HG03342 (cell line): Measurements from ENCODE around the gene SECTM1.

Experiments used
- ATAC-seq: cut with Tn5 transposase; IDR thresholded peaks from one replicate; pipeline ENCODE4 v1.9.1; 2021; ENCODE audit warnings: mild to moderate bottlenecking, moderate library complexity; ENCODE audit not compliant: unreplicated experiment

SECTM1 gene

DNA sequence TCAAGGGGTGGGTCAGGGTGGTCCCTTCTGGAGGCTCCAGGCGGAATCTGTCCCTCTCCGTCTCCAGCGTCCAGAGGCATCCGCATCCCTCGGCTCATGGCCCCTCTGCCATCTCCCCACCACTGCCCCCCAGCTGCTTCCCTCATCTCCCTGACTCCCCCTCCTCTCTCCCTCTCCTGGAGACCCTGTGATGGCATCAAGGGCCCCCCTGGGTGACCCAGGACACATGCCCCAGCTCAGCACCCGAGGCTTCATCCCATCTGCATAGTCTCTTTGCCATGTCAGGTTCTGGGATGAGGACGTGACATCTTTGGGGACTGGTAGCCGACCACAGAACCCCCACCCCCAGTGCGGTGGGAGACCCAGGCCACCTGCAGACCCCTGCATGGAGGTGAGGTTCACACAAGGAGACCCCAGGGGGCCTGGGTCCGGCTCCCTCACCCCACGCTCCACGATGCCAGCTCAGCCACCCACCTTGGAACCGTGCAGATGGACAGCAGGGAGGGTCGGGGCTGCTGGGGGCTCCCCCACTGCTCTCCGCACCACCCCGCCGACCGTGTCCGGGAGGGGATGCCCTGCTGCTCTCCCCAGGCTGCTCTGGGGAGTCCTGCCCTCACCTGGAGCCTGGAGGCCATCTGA, 3.8 kb downstream of the SECTM1 start:
- no peak for ATAC-seq

DNA sequence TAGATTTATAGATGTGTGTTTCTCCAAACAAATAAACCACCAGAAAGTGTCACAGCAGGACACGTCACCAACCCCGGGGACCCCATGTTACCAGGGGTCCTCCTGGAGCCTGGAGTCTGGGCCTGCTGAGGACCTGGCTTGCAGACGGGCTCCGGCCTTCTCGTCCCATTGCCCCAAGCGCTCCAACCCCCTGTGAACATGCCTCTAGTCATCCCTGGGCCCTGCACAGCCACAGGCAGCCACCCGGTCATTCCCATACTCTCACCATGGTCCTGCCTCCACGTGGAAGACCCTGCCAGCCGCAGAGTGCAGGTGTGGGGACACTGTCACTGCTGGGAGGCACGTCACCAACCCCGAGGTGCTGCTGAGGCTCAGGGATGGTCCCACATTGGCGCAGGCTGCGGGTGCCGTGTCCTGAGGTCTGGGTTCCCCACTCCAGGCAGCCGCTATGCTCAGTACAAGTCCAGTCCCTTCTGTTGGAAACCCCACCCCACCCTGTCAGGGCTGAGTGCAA, 4.5 kb downstream of the SECTM1 start:
- no peak for ATAC-seq

DNA sequence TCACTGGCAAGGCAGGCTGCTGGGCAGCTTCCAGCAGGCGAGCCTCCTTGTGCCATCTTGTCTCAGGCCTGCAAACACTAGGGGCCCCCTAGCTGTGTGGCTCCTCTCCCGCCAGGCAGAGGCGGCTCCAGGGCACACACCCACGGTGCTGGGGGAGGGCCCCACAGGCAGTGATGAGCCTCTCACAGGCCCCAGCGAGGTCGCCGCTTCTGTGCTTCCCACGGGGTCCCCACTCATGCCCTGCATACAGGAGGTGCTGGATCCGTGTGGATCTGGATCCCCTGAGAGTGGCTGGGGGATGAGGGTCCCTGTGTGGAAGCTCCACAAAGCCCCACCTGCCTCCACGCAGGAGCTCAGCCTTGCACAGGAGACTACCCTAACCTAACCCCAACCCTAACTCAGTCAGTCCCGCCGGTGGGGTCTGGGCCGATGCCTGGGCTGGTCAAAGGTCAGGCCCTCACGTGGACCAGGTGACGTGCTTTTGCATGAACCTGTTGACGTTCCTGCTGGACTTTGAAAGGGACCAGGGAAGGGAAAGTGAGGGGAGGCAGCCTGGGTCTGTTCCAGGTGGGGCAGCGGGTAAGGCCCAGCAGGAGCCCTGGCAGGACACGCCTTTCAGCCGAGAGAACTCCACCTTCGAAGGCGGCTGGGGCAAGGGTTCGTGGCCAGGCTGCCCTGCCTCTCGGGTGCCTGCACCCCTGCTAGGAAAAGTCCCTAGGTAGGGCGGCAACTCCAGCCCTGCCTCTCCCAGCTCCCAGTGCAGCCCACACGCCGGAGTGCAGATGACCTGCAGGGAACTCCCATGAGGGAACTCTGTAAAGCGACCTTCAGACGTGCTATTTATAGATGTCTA, 5.2 kb downstream of the SECTM1 start:
- ATAC-seq, result no peak

DNA sequence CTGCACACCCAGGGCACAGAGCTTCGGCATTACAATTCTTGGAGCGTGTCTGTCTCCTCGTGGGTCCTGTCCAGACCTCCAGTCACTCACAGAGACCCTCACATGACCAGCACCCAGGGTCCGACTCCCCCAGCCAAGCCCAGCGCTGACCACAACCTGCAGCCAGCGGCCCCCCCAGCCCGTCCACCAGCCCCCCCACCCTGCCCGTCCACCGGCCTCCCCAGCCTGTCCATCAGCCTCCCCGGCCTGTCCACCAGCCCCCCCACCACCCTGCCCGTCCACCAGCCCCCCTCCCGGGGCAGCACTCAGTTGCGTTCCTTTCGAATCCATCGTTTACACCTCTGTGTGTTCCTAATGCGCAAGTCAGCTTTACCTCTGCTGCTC, 5.8 kb downstream of the SECTM1 start:
- no peak for ATAC-seq

DNA sequence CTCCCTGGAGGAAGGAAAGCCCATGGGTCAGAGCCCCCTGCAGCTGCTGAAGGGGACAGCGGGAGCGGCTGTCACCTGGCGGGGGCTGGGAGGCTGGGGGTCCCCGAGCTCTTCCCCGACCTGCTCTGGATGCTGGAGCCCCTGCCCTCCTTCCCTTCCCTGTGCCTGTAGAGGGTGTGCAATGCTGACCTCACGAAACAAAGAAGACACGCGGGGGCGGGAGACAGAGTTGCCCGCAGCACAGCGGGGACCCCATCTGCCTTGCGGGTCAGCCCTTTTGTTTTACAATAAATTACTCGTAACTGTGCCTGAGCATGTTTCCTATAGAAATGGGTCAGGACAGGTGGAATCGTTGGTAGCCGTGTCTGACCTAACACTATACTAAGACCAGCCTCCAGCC, 6.3 kb downstream of the SECTM1 start:
- no peak for ATAC-seq

DNA sequence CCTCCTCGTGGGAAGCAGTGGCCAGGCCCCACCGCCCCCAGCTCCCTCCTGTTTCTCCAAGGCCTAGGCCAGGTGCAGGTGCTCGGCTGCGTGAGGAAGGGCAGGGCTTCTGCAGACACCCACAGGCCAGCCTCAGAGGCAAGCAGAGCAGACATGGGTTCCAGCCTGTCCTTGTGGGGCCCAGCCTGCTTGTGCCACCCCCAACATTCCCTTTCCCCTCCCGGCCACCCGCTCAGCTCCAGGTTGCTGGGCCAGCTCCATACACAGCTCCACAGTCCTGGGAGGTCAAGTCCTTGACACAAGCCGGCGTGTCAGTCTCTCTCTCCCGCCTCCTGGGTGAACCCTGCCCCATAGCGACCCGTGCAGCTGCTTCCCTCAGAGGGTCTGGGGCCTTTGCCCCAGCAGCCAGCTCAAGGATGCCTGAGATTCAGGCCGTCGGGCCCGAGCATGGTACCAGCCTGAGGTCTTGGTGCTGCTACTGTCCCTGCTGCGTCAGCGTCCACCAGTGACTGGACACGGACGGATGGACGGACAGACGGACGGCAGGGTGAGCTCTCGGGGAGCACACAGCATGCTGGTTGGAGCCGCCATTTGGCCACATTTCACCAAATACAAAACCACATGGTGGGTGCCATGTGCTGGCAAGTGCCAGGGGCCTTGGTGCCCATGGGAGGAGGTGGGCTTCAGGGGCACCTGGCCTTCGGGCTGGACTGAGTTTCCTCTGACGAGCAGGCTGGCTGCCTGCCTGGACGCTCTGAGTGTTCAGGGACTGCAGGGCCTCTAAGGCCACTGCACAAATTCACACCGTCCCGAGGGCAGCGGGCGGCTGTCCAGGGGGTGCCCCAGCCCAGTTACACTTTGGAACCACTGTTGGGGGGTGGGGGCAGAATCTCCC, 8.0 kb downstream of the SECTM1 start:
- no peak for ATAC-seq

DNA sequence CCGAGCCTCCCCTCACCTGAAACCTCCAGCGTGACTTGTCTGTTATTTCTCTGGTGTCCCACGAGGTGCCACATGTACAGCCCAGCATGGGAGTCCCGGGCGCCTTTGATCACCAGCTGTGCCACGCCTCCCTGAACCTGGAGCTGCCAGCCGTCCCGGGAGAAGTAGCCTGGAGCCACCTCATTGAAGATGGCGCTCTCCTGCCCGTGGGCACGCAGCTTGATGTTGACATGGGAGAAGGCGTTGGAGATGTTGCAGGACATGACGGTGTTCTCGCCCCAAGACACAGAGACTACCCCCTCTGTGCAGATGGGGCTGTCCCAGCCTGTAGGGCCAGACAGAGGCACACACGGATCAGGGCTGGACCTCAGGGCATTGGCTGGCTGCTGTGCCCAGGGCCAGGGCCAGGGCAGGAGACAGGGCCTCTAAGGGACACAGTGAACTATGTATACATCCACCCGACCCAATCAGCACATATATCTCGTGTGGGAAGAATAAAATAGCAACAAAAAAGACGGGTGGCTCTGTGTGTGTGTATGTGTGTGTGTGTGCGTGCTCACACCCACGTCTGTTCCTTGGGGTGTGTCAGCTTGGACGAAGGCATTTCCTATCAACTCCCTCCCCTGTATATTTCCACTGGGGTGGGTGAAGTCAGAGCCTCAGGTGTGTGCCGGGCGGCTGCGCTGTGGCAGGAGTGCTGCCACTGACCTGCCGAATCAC, 8.8 kb downstream of the SECTM1 start:
- no peak for ATAC-seq

DNA sequence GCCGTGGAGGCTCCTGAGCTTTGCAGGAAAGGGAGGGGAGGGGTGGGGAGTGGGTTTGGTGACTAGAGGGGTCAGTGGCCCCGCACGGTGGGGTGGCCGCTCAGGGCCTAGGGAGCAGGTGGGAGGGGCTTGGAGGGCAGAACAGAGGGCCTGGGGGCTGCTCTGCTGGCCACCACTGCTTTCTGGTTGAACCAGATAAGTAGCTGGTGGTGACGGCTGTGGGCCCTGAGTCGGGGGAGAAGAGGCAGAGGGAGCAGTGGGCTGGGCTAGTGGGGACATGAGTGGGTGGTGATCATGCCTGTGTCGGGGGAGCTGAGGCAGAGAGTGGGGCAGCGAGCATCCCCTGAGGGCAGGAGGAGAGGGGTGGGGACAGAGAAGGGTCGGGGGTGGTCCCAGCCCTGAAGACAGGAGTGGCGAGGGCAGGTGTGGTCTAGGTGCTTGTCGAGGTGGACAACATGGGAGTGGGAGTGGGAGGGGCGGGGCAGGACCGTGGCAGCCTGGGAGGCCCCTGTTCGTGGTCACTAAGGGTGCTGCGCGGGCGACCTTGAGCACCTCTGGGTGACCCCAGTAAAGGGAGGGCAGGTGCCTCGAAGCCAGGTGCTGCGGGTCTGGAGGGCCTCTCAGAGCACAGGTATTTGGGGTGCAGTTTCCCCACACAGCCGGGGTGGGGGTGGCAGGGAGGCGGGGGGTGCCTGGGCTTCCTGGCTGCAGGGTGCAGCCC, 9.9 kb downstream of the SECTM1 start:
- ATAC-seq, result no peak

DNA sequence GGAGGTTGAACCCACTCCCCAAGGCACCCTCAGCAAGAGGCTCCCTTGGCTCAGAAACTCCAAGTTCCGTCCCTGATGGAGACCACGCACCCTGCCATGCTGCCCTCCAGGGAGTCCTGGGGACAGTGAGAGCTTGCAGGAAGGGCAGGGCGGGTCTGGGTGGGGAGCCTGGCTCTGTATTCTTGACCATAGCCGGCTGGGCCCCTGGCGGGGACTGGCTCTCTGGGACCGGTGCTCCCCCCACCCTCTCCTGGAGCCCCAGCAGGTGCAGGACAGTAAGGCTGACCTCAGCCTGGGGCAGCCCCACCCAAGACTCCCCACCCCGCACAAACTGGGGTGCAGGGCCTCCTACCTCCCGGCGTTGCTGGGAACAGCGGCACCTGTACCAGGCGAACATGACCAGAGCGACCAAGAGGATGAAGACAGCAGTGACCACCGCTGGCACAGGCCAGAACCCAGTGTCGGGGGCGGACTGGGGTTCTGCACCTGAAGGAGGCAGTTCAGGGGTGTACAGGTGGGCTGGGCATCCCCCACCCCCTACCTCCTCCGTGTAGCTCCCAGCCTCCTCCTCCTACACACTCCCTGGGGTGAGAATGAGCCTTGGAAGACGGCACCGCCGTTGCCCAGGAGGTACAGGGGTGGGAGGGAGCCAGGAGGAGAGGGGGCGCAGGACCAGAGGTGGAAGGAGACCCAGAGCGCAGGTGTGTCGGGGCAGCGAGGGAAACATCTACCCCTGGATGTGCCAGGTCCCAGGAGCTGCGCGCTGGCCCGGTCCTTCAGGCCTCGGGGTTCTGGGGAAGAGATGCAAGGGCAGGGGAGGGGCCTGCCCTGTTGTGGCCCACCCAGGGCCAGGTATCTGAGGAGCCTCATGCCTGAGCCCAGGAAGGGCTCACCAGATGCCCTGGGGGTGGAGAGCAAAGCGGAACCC, 10.8 kb downstream of the SECTM1 start:
- no peak for ATAC-seq

DNA sequence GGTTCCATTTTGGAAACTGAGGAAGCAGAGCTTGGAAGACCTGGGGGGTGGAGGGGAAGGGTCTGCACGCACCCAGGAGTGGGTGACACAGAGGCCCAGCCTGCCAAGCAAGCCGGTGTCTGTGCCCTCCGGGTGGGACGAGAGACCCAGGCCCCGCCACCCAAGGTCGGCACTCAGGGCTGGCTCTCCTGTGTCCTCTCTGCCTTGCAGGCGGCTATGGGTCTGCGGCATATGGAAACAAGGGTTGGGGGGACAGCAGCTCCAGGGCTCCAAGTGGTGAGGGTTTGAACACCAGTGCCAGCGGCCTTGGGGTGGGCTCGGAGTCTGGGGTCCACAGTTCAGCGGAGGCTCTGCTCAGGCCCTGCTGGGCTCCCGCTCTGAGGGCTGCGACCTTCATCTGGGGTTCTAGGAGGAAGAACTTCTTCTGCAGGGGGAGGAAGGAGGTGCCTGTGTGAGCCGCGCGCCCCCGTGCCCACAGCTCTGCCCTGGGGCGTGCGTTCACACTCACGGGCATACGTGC, 11.6 kb downstream of the SECTM1 start:
- no peak for ATAC-seq

DNA sequence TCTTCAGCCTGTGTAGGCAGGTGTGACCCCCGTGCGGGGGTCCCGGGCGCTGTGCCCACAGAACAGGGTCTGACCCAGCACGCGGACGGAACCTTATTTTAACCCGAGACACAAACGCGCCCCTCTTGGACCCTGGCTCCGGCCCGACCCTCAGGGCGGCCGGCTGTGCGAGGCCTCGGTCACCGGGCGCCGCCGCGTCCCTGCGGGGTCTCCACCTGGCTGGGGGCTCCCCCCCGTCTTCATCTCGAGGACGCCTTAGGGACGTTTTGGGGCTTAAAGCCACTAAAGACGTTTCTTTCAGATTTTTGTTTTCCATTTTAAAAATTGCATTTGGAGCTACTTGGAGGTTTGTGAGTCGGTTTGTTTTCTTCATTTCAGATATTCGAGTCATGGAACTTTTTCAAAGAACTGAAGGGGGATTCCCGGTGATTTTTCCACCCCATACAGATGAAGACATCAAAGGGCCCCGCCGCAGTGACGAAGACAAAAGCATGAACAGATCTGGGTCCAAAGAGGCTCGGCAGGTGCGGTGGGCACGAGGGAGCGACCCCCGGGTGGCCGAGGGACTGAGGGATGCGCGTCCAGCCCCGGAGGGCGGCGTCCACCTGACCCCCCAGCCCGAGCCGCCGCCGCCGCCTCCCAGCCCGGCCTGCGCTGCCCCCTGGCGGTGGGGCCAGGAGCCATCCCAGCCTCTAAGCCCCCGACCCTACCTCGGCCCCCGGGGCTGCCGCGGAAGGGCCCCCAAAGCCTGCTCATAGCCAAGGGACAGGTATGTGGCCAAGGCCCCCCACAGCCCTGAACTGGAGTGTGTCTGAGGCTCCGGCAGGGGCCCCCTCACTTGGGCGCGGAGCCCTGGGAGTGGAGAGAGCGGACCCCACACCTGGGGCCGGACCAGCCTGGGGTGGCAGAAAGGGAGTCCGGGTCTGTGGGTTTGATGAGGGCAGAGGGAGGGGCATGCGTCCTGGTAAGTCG, 12.3 kb downstream of the SECTM1 start:
- no peak for ATAC-seq

DNA sequence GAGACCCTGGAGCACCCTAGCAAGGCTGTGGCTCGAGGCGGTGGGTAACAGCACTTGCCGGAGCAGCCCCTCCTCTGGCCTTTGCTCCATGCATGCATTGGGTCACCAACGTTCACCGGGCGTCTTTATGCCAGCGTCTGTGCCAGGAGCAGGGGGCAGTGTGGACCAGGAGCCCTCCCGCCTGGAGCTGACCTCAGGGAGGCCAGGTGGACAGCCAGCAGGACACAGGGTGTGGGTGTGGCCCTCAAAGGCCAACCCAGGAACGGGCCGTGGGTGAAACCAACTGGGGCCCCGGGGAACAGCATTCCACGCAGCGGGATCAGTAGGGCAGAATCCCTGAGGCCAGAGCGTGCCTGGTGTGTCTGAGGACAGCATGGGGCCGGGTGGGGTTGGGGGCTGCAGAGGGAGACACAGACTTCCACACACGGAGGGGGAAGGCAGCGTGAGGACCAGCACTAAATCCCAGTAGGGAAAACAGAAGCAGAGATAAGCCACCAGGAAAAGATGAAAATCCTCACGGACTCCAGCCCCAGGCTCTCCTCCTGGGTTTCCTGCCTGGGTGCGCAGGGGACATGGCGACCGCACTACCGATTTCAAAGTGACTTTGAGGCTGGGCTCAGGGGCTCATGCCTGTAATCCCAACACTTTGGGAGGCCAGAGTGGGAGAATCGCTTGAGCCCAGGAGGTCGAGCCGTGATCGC, 13.3 kb downstream of the SECTM1 start:
- no peak for ATAC-seq

DNA sequence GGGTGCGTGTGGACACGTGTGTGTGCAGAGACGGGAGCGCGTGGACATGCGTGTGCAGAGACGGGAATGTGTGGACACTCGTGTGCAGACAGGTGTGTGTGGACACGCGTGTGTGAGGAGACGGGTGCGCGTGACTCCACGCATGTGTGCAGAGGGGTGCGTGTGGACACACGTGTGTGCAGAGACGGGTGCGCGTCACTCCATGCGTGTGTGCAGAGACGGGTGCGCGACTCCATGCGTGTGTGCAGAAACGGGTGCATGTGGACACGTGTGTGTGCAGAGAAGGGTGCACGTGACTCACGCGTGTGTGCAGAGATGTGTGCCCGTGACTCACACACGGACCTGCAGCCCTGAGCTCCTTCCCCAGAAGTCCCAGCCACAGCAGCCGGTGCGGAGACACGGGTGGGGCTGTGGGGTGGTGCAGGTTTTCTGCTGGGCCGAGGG, 13.9 kb downstream of the SECTM1 start:
- no peak for ATAC-seq

DNA sequence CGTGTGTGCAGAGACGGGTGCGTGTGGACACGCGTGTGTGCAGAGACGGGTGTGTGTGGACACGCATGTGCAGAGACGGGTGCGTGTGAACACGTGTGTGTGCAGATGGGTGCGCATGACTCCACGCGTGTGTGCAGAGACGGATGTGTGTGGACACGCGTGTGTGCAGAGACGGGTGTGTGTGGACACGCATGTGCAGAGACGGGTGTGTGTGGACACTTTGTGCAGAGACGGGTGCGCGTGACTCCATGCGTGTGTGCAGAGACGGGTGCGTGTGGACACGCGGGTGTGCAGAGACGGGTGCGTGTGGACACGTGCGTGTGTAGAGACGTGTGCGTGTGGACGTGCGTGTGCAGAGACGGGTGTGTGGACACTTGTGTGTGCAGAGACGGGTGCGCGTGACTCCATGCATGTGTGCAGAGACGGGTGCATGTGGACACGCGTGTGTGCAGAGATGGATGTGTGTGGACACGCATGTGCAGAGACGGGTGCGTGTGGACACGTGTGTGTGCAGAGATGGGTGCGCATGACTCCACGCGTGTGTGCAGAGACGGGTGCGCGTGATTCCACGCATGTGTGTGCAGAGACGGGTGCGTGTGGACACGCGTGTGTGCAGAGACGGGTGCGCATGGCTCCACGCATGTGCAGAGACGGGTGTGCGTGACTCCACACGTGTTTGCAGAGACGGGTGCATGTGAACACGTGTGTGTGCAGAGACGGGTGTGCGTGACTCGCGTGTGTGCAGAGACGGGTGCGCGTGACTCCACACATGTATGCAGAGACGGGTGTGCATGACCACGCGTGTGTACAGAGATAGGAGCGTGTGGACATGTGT, 14.6 kb downstream of the SECTM1 start:
- ATAC-seq, result no peak

DNA sequence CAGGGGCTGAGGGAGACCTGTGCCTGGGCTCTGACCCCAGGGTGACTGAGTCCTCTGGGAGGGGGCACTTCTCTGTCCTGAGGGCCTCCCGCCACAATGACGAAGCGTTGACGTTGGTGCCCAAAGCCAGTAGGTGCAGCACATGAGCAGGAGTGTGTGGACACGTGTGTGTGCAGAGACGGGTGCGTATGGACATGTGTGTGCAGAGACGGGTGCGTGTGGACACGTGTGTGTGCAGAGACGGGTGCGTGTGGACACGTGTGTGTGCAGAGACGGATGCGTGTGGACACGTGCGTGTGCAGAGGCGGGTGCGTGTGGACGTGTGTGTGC, 15.4 kb downstream of the SECTM1 start:
- no peak for ATAC-seq
